ENCODE results near the gene DVL2.

- TF ChIP-seq, protein P1, sequence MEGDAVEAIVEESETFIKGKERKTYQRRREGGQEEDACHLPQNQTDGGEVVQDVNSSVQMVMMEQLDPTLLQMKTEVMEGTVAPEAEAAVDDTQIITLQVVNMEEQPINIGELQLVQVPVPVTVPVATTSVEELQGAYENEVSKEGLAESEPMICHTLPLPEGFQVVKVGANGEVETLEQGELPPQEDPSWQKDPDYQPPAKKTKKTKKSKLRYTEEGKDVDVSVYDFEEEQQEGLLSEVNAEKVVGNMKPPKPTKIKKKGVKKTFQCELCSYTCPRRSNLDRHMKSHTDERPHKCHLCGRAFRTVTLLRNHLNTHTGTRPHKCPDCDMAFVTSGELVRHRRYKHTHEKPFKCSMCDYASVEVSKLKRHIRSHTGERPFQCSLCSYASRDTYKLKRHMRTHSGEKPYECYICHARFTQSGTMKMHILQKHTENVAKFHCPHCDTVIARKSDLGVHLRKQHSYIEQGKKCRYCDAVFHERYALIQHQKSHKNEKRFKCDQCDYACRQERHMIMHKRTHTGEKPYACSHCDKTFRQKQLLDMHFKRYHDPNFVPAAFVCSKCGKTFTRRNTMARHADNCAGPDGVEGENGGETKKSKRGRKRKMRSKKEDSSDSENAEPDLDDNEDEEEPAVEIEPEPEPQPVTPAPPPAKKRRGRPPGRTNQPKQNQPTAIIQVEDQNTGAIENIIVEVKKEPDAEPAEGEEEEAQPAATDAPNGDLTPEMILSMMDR (IDR thresholded peaks at IDR 0.05), result no peak
- no peak for TF ChIP-seq POLR2A (IDR thresholded peaks at IDR 0.05)
Observed at GRCh38 chr17:7224661-7225111, 9.6 kb downstream of the DVL2 start.

Data from stomach (tissue), 4 donors.